K562 (cell line): ENCODE measurements around the gene SCGB1C2. TPM values are rescaled to one million over a fixed set of nuclear protein-coding genes. Genes with fewer than 3 reads are reported as not detected.
"Not testable (repeated sequence)": the region's sequence is repeated elsewhere in the genome, so short reads cannot be mapped to it uniquely, and the experiment has no call there.

Experiments used
- ATAC-seq: fragments of 200-7000 bp; cut with Tn5 transposase; 3 replicates; pipeline ENCODE4 v1.9.1; 2020; ENCODE audit warnings: moderate library complexity
- BruUV-seq: library from RNA; stranded (reverse); fragments of 400-500 nt; replicated peaks from 2 replicates; lab custom pipeline; 2021; lab: Mats Ljungman, UMichigan
- CTCF ChIA-PET: fragments of 300-600 bp; formaldehyde crosslinking; extraction: SDS; loops from one replicate; lab custom pipeline; 2021; ENCODE audit warnings: low intra/inter-chr PET ratio; lab: Yijun Ruan, JAX
- POLR2A ChIA-PET: fragments of 300-600, 350-650 bp; sonication (Branson Sonifier 250); formaldehyde crosslinking; extraction: SDS; loops from one replicate; lab custom pipeline; 2021; ENCODE audit warnings: antibody characterized with exemption, inconsistent platforms; lab: Yijun Ruan, JAX
- DNase-seq, 4 experiments: peaks; one replicate each; pipeline versions ENCODE4 v3.0.0 to v3.0.0-alpha.2; 2011 to 2018; ENCODE audit warnings: low spot score in 3 of 4, mixed read lengths in 3 of 4; ENCODE audit errors: extremely low read depth in 1 of 4
- FAIRE-seq: peaks from 2 replicates; lab custom pipeline; 2011; peaks lifted over from hg19 to GRCh38; lab: Jason Lieb, UNC
- H2AFZ ChIP-seq: 2 replicates; pipeline ENCODE4 v1.6.0; 2011; ENCODE audit warnings: low read depth, low read length, control low read depth, inconsistent platforms
- H3K27ac ChIP-seq: fragments of 200-600 bp; 3 replicates; pipeline ENCODE4 v1.8.0; 2011; ENCODE audit warnings: low read depth, mild to moderate bottlenecking, control low read depth, inconsistent platforms, low read length, moderate library complexity, mixed read lengths; ENCODE audit errors: extremely low read depth
- H3K27me3 ChIP-seq, 2 experiments: fragments of 300-600 bp in 1 of 2; 2 replicates in 1 of 2; 3 replicates in 1 of 2; pipeline versions ENCODE4 v1.6.0 to v1.8.0; 2011; ENCODE audit warnings: inconsistent platforms in 2 of 2, low read length in 2 of 2, mild to moderate bottlenecking in 1 of 2, mixed read lengths in 1 of 2, moderate library complexity in 1 of 2; ENCODE audit not compliant: control insufficient read depth in 2 of 2, insufficient read depth in 2 of 2
- H3K36me3 ChIP-seq: fragments of 300-600 bp; 3 replicates; pipeline ENCODE4 v1.8.0; 2011; ENCODE audit warnings: mild to moderate bottlenecking, low read length, inconsistent platforms; ENCODE audit not compliant: control insufficient read depth, insufficient read depth
- H3K4me1 ChIP-seq, 2 experiments: fragments of 200-600 bp in 1 of 2; replicated peaks in 1 of 2; 2 replicates in 1 of 2; 3 replicates in 1 of 2; pipeline versions ENCODE4 v1.5.1 to v1.8.0; 2011; ENCODE audit warnings: inconsistent platforms in 2 of 2, low read length in 2 of 2, mild to moderate bottlenecking in 1 of 2, mixed read lengths in 1 of 2, moderate library complexity in 1 of 2; ENCODE audit not compliant: control insufficient read depth in 2 of 2, insufficient read depth in 2 of 2
- H3K4me2 ChIP-seq: 2 replicates; pipeline ENCODE4 v1.6.1; 2011; ENCODE audit warnings: low read length, control low read depth, inconsistent platforms, mixed read lengths; ENCODE audit not compliant: insufficient read depth
- H3K4me3 ChIP-seq: fragments of 200-600 bp; sonication (generic), shearing (Covaris generic); 2 replicates; pipeline ENCODE4 v1.5.1; 2016; ENCODE audit warnings: control low read depth, inconsistent platforms
- H3K79me2 ChIP-seq: fragments of 200-600 bp; 3 replicates; pipeline ENCODE4 v1.8.0; 2011; ENCODE audit warnings: low read length, inconsistent platforms; ENCODE audit not compliant: control insufficient read depth, insufficient read depth
- H3K9ac ChIP-seq, 2 experiments: 2 replicates each; pipeline versions ENCODE4 v1.6.0 to v1.6.1; 2011; ENCODE audit warnings: low read depth in 2 of 2, low read length in 2 of 2, control low read depth in 1 of 2, inconsistent platforms in 1 of 2, mild to moderate bottlenecking in 1 of 2, mixed read lengths in 1 of 2; ENCODE audit not compliant: insufficient read depth in 1 of 2
- H3K9me1 ChIP-seq: one replicate; pipeline ENCODE4 v1.6.0; 2011; ENCODE audit warnings: inconsistent platforms, mild to moderate bottlenecking, low read length, moderate library complexity; ENCODE audit not compliant: control insufficient read depth, insufficient read depth
- H3K9me3 ChIP-seq: replicated peaks from 2 replicates; pipeline ENCODE4 v1.5.1; 2011; ENCODE audit warnings: low read depth, low read length, inconsistent platforms; ENCODE audit not compliant: control insufficient read depth, insufficient read depth
- H4K20me1 ChIP-seq: replicated peaks from 2 replicates; pipeline ENCODE4 v1.6.1; 2011; ENCODE audit warnings: low read length, inconsistent platforms, mixed read lengths; ENCODE audit not compliant: control insufficient read depth, insufficient read depth
- ZNF280A ChIP-seq: fragments of 450-650 bp; IDR thresholded peaks from 2 replicates; pipeline ENCODE4 v1.6.1; 2018; ENCODE audit warnings: mild to moderate bottlenecking, low read depth; ENCODE audit not compliant: partially characterized antibody
- WGBS: fragments of 100-300 bp; shearing (Covaris generic); methylation state at CpG from one replicate; pipeline ENCODE4 v1.1.6; 2016; ENCODE audit warnings: low coverage, mixed read lengths; ENCODE audit not compliant: insufficient coverage; ENCODE audit errors: missing lambda C conversion rate; 5-methylcytosine and 5-hydroxymethylcytosine counted together
- in situ Hi-C: fragments of 300-500 bp; cut with MboI; formaldehyde crosslinking; loops from 4 replicates; pipeline ENCODE4 v1.15.0; 2018; ENCODE audit warnings: inconsistent platforms, mixed read lengths
- intact Hi-C: fragments of 100-400 bp; cut with micrococcal nuclease; formaldehyde crosslinking; loops from 2 replicates; pipeline ENCODE4 v1.14.2; 2022
- polyA plus RNA-seq, 8 experiments: library from polyadenylated mRNA; depleted of rRNA in 4 of 8; stranded (reverse) in 5 of 8; unstranded in 3 of 8; fragments of >200 nt; fragmentation: Nextera tagmentation in 2 of 8; fragmentation: Illumina TruSeq in 1 of 8; extraction: Ambion mirVana in 2 of 8; extraction: Trizol in 1 of 8; gene quantifications; 2 replicates each; pipeline versions ENCODE4 v1.2.1 to v1.2.3, GENCODE V29; 2011 to 2014; ENCODE audit warnings: inconsistent platforms in 1 of 8, missing spikeins in 1 of 8
- total RNA-seq, 7 experiments: library from RNA; depleted of rRNA in 6 of 7; stranded (reverse); fragments of >200 nt in 6 of 7; fragmentation: Illumina TruSeq in 2 of 7; extraction: Trizol in 2 of 7; gene quantifications; 2 replicates each; pipeline versions ENCODE4 v1.2.1 to v1.2.3, GENCODE V29; 2011 to 2021; ENCODE audit warnings: low replicate concordance in 1 of 7

Gene SCGB1C2
- total and polyA plus RNA-seq, 9 of the 15 experiments (the other 6 are each of a cell fraction or from before 2014, with no cell fraction given), result not detected

GRCh38 chr17:165939-166338 is 28.6 kb downstream of the SCGB1C2 start:
- TF ChIP-seq ZNF280A, result no peak
- 2% methylated on average over 14 of the region's 14 CpGs for WGBS
- Histone ChIP-seq H3K9ac (no peak overlapping the region), H3K4me3 (no peak overlapping the region), H3K27ac (no peak overlapping the region), H3K9me3 (no peaks in the 10 kb centered on the region), H3K27me3 (peaks cover 2 to 30% of the 10 kb centered on the region in 2 experiments; a peak in 3 of 5 replicates), H3K79me2 (no peaks in the 10 kb centered on the region), H3K36me3 (no peaks in the 10 kb centered on the region), H2AFZ (no peak overlapping the region), H4K20me1 (no peaks in the 10 kb centered on the region), H3K4me1 (no peaks in the 10 kb centered on the region), H3K4me2 (no peak overlapping the region), H3K9me1 (no peaks in the 10 kb centered on the region)
- intact Hi-C loops (no loop called here), in situ Hi-C loops (no loop called here)
- BruUV-seq, result no TSS peak
- ChIA-PET CTCF (no interaction called here), POLR2A (no interaction called here)
- ATAC-seq (no peak), FAIRE-seq (no peak), DNase-seq (no peak)

- H3K4me1 ChIP-seq, intact Hi-C loops, H4K20me1 ChIP-seq, H3K79me2 ChIP-seq, CTCF ChIA-PET, H3K9me3 ChIP-seq, DNase-seq, H2AFZ ChIP-seq, H3K4me3 ChIP-seq, POLR2A ChIA-PET, H3K4me2 ChIP-seq, in situ Hi-C loops, H3K36me3 ChIP-seq, ATAC-seq, H3K9me1 ChIP-seq, H3K27ac ChIP-seq, FAIRE-seq, BruUV-seq, H3K9ac ChIP-seq: not testable (repeated sequence)
- H3K27me3 ChIP-seq, result peaks cover 0 to 12% of the 10 kb centered on the region in 2 experiments; a peak in 2 of 5 replicates
- WGBS, result 8% methylated on average over 9 of the region's 11 CpGs
These were observed 31.2 kb downstream of the SCGB1C2 start for GRCh38 chr17:168614-169013.
